Gastroesophageal sphincter (tissue), 3 donors: ENCODE measurements around the gene TYRO3.

Experiments used
- POLR2AphosphoS5 ChIP-seq: sonication (generic); formaldehyde crosslinking; IDR thresholded peaks from one replicate; pipeline ENCODE4 v1.6.1; 2017; ENCODE audit warnings: antibody characterized with exemption
- TF ChIP-seq, protein P1 (sequence below), 4 experiments: fragments of 200-600 bp in 2 of 4; fragments of 450-650 bp in 2 of 4; sonication (generic) in 1 of 4; IDR thresholded peaks; one replicate each; pipeline ENCODE4 v1.5.1; 2017 to 2019; ENCODE audit warnings: antibody characterized with exemption in 4 of 4, mild to moderate bottlenecking in 2 of 4, moderate library complexity in 2 of 4

DNA sequence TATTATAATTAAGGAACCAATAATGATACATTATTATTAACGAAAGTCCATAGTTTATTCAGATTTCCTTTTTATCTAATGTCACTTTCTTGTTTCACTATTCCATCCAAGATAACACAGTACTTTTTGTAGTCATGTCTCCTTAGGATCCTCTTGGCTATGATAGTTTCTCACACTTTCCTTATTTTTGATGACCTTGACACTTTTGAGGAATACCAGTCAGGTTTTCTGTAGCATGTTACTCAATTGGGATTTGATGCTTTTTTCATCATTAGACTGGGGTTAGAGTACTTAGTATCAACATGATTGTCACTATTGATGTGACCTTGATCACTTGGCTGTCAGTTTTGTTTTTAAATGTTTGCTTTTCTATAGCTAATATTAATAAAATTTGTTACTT lies 68.2 kb downstream of the TYRO3 start:
- TF ChIP-seq, protein P1, sequence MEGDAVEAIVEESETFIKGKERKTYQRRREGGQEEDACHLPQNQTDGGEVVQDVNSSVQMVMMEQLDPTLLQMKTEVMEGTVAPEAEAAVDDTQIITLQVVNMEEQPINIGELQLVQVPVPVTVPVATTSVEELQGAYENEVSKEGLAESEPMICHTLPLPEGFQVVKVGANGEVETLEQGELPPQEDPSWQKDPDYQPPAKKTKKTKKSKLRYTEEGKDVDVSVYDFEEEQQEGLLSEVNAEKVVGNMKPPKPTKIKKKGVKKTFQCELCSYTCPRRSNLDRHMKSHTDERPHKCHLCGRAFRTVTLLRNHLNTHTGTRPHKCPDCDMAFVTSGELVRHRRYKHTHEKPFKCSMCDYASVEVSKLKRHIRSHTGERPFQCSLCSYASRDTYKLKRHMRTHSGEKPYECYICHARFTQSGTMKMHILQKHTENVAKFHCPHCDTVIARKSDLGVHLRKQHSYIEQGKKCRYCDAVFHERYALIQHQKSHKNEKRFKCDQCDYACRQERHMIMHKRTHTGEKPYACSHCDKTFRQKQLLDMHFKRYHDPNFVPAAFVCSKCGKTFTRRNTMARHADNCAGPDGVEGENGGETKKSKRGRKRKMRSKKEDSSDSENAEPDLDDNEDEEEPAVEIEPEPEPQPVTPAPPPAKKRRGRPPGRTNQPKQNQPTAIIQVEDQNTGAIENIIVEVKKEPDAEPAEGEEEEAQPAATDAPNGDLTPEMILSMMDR (IDR thresholded peaks at IDR 0.05): no peak
- TF ChIP-seq POLR2AphosphoS5: no peak
